HL-60/S4 (cell line): Measurements from ENCODE around the gene FSIP1.

Experiments used
- in situ Hi-C: fragments of 300-500 bp; cut with MboI; formaldehyde crosslinking; loops from 2 replicates; pipeline ENCODE4 v1.14.3; 2022; ENCODE audit warnings: low sequenced_read_pairs

FSIP1 gene

DNA sequence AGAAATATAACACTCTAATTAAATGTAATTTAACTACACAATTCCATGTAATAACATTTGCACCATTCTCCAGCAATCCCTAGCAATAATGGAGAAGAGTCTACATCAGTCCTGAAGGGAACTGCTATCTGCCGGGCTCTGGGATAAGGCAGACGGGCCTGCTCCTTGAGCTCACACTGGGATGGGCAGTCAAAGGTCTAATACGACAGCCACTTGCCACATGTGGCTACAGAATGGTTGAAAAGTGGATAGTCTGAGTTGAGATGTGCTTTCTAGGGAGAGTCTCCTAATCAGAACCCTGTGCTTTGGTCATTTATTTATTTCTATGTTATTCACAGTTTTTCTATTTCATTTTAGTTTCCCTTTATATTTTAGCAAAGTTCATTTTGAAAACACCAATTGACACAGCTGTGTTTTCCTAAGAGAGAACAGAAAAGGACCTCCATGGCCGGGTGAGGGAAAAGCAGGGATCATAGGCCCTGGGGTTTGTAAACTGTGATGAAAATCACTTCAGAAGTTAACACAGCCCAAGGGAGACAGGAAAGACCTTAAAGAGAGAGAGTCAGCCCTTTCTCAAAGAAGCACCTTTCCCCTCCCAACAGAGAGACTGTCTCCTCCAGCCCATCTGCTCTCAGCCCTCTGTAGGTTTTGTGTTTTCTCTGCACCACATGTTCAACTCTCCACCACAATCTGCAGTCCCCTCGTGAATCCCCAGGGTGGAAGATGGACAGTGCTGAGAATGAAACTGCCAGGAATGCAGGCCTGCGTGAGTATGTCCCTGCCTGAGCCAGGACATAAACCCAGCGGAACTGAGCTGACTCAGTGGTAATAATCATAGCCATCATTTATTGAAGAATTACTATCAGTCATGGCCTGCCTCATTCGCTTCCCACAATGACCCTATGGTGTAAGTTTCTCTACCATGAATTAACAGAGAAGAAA, 11.6 kb downstream of the FSIP1 start:
- in situ Hi-C loops: no loop called here

DNA sequence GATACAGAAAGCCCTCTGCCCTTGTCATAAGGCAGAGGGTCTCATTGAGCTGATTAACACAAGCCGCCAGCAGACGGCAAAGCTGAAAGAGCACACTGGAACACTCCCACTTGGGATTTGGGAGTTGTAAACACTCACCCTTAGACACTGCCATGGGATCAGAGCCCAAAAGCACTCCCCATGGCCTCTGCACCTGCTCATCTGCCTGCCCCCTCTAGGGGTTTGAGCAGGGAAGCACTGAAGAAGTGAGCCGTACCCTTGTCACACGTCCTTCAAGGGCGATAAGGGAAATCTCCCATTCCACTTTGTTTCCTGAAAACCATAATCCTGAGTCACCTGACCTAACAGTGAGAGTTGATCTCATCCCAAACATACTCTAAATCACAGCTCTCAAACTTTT, 14.7 kb downstream of the FSIP1 start:
- in situ Hi-C loops: no loop called here

GRCh38 chr15:39761006-39761405, 21.6 kb downstream of the FSIP1 start:
- in situ Hi-C loops: no loop called here

DNA sequence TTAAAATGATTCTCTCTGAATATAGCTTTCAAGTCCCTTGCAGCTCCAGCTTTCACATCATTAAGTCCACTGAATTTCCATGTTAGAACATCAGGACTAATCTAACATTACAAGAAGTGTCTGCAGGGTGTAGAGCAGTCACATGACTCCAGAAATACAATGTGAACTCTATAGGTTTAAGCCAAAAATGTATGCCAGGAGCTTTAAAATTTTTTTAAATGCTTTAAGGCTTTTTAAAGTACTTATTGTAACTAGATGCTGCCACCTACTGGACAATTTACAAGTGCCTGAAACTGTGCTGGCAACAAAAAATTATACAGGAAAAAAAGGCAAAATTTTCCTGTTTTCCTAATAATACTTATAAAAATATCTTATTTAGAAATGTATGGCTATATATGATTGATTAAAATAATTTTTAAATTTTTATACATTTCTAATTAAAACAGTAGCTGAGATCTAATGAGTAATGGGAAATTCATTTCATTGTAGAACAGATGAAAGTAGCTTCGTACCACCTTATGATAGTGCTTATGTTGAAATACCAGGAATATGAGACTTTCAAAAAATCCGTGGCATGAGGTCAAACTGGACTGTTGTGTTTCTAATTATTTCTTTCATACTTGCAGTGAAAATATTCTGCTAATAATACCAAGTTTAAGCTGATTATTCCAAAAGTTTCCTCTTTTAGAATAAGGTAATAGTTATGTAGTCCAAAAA, 25.7 kb downstream of the FSIP1 start:
- in situ Hi-C loops: no loop called here

DNA sequence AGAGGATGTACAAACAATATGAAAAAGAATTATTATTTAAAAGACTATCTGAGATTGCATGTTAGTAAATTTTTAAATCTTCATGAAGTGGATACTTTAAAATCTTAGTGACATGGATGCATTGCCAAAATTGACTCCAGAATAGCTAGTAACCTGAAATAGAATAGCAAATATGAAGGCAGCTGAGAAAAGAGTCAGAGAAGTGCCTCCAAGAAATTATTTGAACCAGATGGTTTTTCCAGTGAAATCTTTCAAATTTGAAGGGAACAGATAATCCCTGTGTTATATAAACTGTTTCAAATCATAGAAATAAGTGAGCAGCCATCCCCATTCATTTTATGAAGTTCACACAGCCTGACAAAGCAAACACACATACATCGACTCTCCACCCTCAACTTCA, 29.6 kb downstream of the FSIP1 start:
- in situ Hi-C loops: no loop called here

GRCh38 chr15:39752246-39752645, 30.4 kb downstream of the FSIP1 start:
- in situ Hi-C loops: no loop called here

GRCh38 chr15:39748276-39748675, 34.4 kb downstream of the FSIP1 start:
- in situ Hi-C loops: no loop called here

- in situ Hi-C loops: no loop called here
These were observed 35.3 kb downstream of the FSIP1 start for GRCh38 chr15:39747326-39747725.

DNA sequence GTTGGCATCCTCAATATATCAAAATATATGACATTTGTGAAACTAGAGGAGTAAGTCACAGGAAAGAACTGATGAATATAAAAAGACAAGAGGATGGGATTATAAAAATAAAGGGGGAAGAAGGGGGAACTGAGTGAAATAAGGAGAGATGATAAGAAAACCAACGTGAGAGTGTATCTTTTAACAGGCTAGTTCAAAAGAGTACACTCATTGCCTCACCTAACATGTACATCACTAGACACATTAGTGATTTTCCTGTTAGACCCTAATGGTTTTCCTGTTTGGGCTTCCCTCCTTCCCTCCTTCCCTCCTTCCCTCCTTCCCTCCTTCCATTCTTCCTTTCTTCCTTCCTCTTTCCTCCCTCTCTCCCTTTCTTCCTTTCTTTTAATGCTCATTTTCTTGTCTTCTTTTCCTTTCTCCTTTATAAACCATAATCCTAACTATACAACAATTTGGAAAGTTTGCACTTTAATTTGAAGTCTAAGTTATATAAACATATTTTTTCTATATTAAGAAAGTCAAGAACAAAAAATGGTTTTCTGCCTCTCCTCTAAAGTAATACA, 35.8 kb downstream of the FSIP1 start:
- in situ Hi-C loops: no loop called here

- in situ Hi-C loops: no loop called here
These were observed 36.5 kb downstream of the FSIP1 start for GRCh38 chr15:39746176-39746575.

DNA sequence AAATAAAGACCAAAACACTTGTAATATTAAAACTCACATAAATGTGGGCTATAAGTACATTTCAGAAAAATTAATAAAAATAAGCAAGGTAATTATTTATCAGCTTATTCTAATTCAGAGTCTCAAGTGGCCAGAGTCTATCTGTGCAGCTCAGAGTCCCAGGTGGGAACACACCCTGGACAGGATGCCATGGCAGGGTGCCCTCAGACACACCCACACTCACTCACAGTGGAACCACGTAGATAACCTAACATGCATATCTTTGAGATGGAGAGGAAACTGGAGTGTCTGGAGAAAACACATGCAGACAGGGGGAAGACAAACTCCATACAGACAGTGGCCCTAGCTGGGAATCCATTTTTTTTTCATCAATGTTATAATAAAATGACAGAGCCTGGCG, 37.2 kb downstream of the FSIP1 start:
- in situ Hi-C loops: no loop called here

DNA sequence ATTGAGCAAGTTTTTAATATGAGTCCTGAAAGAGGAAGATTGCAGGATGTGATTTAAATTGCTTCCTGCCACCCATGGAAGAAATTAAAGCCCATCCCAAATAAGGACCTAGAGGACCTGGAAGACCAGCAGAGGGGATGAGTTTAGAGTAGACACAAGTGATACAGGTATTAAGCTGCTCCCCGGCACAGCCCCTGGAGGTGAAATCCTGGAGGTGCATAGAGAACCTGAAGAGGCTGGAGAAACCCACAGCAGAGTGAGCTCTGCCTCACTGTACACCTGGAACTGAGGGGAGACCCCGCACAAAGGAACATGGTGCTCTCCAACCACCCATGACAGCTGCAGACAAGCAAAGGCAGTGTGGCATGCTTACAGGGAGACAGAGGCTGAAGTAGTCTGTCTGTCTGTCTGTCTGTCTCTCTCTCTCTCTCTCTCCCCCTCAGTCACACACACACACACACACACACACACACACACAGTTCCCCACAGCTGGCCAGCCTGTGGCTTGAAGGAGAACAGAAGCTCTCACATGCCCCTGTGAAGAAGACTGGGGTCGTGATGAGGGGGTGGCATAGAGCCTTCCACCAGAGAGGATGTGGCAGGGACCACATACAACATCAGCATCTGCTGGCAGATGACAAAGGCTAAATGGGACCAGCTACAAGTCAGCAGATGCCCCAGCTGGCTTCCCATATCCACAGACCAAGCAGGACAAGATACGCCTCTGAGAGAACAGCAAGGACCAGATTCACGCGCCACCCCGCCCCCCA, 38.1 kb downstream of the FSIP1 start:
- in situ Hi-C loops: no loop called here

DNA sequence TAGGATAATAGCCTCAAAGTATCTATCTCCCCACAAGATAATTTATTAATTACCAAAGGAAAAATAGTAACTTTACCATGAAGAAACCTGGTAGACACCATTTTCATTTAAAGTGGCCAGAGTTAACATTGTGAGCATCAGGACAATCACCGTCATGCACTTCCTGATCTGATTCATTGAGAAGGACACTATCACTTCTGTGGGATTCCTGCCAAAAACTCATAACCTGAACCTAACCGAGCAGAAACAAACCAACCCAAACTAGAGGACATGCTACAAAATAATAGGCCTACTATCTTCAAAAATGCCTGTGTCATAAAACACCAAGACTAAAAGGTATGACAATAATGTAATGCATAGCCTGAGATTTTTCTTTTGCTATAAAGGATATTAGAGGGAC, 39.0 kb downstream of the FSIP1 start:
- in situ Hi-C loops: no loop called here

DNA sequence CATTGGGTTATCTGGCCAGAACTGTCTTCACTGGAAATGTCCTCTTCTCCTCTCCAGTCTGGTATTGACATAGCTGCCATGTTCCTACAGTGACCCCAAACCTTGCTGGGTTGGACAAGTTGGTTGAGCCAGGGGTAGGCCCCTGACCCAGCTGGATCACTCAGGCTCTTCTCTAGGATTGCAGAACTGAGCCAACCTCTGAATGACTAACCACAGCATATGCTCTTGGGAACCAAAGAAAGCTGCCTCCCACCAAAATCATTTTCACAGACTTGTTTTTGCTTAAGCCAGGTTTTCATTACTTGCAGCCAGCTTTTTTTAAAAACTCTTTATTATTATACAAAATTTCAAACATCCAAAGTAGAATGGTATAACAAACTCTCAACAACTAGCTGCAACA, 41.4 kb downstream of the FSIP1 start:
- in situ Hi-C loops: no loop called here

GRCh38 chr15:39738998-39739397, 43.6 kb downstream of the FSIP1 start:
- in situ Hi-C loops: no loop called here

- in situ Hi-C loops: no loop called here
These were observed 45.5 kb downstream of the FSIP1 start for GRCh38 chr15:39737196-39737550.

DNA sequence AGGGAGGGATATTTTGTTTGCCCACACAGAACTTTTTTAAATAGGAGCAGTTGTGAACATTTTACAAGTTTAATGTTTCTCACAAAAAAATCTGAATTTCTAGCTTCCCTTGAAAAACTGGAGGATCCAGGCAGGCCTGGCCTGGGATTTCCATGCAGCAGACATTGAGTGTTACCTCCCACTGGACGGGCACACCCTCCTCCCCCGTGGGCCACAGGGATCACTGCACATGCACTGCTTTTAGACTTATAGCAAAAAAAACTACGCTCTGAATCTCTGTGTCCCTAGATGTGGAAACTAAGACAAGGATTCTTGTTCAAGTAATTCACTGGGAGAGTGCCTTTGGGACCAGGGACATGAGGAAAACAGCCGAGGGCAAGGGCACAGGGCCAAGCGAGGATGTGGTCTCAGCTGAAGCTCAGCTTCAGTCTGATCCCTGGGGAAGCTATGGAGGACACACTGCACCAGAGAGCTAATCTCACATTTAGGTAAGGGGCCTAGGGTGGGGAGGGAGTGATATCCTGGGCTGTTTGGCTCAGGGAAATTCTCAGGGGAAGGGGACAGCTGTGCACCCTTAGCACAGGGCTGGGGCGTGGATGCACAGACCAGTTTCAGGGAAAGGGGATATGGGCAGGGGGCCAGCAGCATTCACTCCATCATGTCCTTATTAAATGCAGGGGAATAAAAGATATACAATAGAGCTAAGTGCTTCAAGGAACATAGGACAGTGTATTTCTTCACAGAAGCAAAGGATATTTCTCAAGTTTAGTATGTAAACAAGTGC, 46.0 kb downstream of the FSIP1 start:
- in situ Hi-C loops: no loop called here

- in situ Hi-C loops: no loop called here
These were observed 47.4 kb downstream of the FSIP1 start for GRCh38 chr15:39735120-39735717.

DNA sequence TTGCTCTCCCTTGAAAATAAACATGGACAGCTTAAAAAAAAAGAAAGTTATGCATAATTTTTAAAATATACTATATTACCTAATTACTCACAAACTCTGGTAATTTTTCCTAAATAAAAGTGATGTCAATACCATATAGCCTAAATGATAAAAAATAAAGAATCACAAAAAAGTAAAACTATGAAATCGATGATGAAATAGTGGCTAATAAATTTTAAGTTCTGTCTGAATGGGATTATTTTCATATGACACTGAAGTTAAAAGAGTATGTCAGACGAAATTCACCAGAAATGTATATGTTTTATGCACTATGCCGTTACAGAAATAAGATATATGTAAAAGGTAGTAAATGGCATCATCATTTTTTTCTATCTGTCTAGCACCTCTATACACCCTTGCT, 51.4 kb downstream of the FSIP1 start:
- in situ Hi-C loops: no loop called here

GRCh38 chr15:39730552-39730951, 52.1 kb downstream of the FSIP1 start:
- in situ Hi-C loops: no loop called here
